HG02763 (cell line): ENCODE results near the gene FMNL1.

Experiments used
- ATAC-seq: cut with Tn5 transposase; IDR thresholded peaks from one replicate; pipeline ENCODE4 v1.9.1; 2021; ENCODE audit warnings: mild to moderate bottlenecking, moderate library complexity; ENCODE audit not compliant: unreplicated experiment

The FMNL1 gene

GRCh38 chr17:45277992-45278391 lies 56.3 kb downstream of the FMNL1 start:
- no peak for ATAC-seq

- no peak for ATAC-seq
Measured at GRCh38 chr17:45279898-45280297, 58.2 kb downstream of the FMNL1 start.

- no peak for ATAC-seq
Measured at GRCh38 chr17:45282683-45283644, 61.3 kb downstream of the FMNL1 start.

GRCh38 chr17:45283711-45284110 lies 62.0 kb downstream of the FMNL1 start:
- ATAC-seq: no peak

GRCh38 chr17:45284176-45285140 lies 62.8 kb downstream of the FMNL1 start:
- no peak for ATAC-seq

GRCh38 chr17:45286286-45286685 lies 64.6 kb downstream of the FMNL1 start:
- ATAC-seq: no peak

- no peak for ATAC-seq
Measured at GRCh38 chr17:45287526-45288500, 66.1 kb downstream of the FMNL1 start.

- ATAC-seq: no peak
Measured at GRCh38 chr17:45288825-45289224, 67.1 kb downstream of the FMNL1 start.

- no peak for ATAC-seq
Measured at GRCh38 chr17:45289301-45290268, 67.9 kb downstream of the FMNL1 start.

- ATAC-seq: no peak
Measured at GRCh38 chr17:45290269-45290765, 68.6 kb downstream of the FMNL1 start.

GRCh38 chr17:45291171-45291805 lies 69.6 kb downstream of the FMNL1 start:
- ATAC-seq: no peak

- ATAC-seq: no peak
Measured at GRCh38 chr17:45292696-45293412, 71.2 kb downstream of the FMNL1 start.

- no peak for ATAC-seq
Measured at GRCh38 chr17:45293413-45294211, 71.9 kb downstream of the FMNL1 start.

- no peak for ATAC-seq
Measured at GRCh38 chr17:45294506-45294905, 72.8 kb downstream of the FMNL1 start.

- no peak for ATAC-seq
Measured at GRCh38 chr17:45296003-45296832, 74.5 kb downstream of the FMNL1 start.

GRCh38 chr17:45296833-45297124 lies 75.1 kb downstream of the FMNL1 start:
- no peak for ATAC-seq
